SK-MEL-5 (cell line): ENCODE measurements around the gene CHRNA7. TPM values are rescaled to one million over a fixed set of nuclear protein-coding genes. Genes with fewer than 3 reads are reported as not detected.

Source experiments
- DNase-seq: peaks from one replicate; pipeline ENCODE4 v3.0.0-alpha.2; 2016; ENCODE audit warnings: low read depth, low spot score
- in situ Hi-C: cut with HindIII; loops from 2 replicates; pipeline ENCODE4 v1.10.0; 2016; ENCODE audit warnings: low sequenced_read_pairs, high pct_unique_total_duplicates, low pct_unique_long_range_greater_than_20kb
- total RNA-seq: library from RNA; depleted of rRNA; stranded (reverse); fragments of >200 nt; shearing (Covaris generic); gene quantifications from 2 replicates; pipeline ENCODE4 v1.2.3, GENCODE V29; 2014

CHRNA7 gene
- total RNA-seq, 1 experiment from 2014 or later: 10.0 TPM

GRCh38 chr15:32053719-32054118, 23.4 kb downstream of the CHRNA7 start:
- DNase-seq: no peak
- in situ Hi-C loops: no loop called here

- in situ Hi-C loops: no loop called here
- DNase-seq: no peak
Observed at GRCh38 chr15:32057876-32058425, 27.6 kb downstream of the CHRNA7 start.

- in situ Hi-C loops: no loop called here
- DNase-seq: no peak
Observed at GRCh38 chr15:32060706-32061105, 30.4 kb downstream of the CHRNA7 start.

GRCh38 chr15:32067115-32067514, 36.8 kb downstream of the CHRNA7 start:
- no peak for DNase-seq
- in situ Hi-C loops: no loop called here

GRCh38 chr15:32089851-32090359, 59.6 kb downstream of the CHRNA7 start:
- in situ Hi-C loops: no loop called here
- DNase-seq: no peak

GRCh38 chr15:32091505-32092380, 61.4 kb downstream of the CHRNA7 start:
- in situ Hi-C loops: no loop called here
- no peak for DNase-seq

- DNase-seq: no peak
- in situ Hi-C loops: no loop called here
Observed at GRCh38 chr15:32096213-32096612, 65.9 kb downstream of the CHRNA7 start.

- in situ Hi-C loops: no loop called here
- DNase-seq: no peak
Observed at GRCh38 chr15:32096916-32097617, 66.8 kb downstream of the CHRNA7 start.

- in situ Hi-C loops: no loop called here
Observed at GRCh38 chr15:32098033-32098432, 67.7 kb downstream of the CHRNA7 start.

GRCh38 chr15:32099097-32099785, 68.9 kb downstream of the CHRNA7 start:
- in situ Hi-C loops: no loop called here
- no peak for DNase-seq

More at GRCh38 chr15:32098033-32098432, 67.7 kb downstream of the CHRNA7 start:
- DNase-seq: no peak

GRCh38 chr15:32099956-32100684, 69.8 kb downstream of the CHRNA7 start:
- no peak for DNase-seq
- in situ Hi-C loops: no loop called here

- DNase-seq: no peak
- in situ Hi-C loops: no loop called here
Observed at GRCh38 chr15:32104061-32104995, 74.0 kb downstream of the CHRNA7 start.

GRCh38 chr15:32105258-32106241, 75.2 kb downstream of the CHRNA7 start:
- no peak for DNase-seq
- in situ Hi-C loops: no loop called here

GRCh38 chr15:32106401-32107381, 76.4 kb downstream of the CHRNA7 start:
- in situ Hi-C loops: no loop called here
- no peak for DNase-seq
